MG63 (cell line): Measurements from ENCODE around the gene BAHCC1. TPM values are rescaled to one million over a fixed set of nuclear protein-coding genes. Genes with fewer than 3 reads are reported as not detected.
"Not testable (repeated sequence)": the region's sequence is repeated elsewhere in the genome, so short reads cannot be mapped to it uniquely, and the experiment has no call there.

Experiments
- DNase-seq: peaks from one replicate; pipeline ENCODE4 v3.0.0-alpha.2; 2020
- H3K27me3 ChIP-seq: fragments of 250-450 bp; sonication (Bioruptor Pico); 2 replicates; pipeline ENCODE4 v1.5.1; 2020; ENCODE audit warnings: mild to moderate bottlenecking, moderate library complexity
- H3K36me3 ChIP-seq: fragments of 250-450 bp; sonication (Bioruptor Pico); 2 replicates; pipeline ENCODE4 v1.5.1; 2020; ENCODE audit warnings: mild to moderate bottlenecking, moderate library complexity
- H3K4me3 ChIP-seq: fragments of 250-450 bp; sonication (Bioruptor Pico); 2 replicates; pipeline ENCODE4 v1.5.1; 2020; ENCODE audit warnings: mild to moderate bottlenecking, moderate library complexity
- H3K9me3 ChIP-seq: fragments of 250-450 bp; sonication (Bioruptor Pico); 2 replicates; pipeline ENCODE4 v1.5.1; 2020; ENCODE audit warnings: mild to moderate bottlenecking, moderate library complexity
- total RNA-seq: library from RNA; depleted of rRNA; stranded (reverse); fragments of >200 nt; shearing (Covaris generic); gene quantifications from 2 replicates; pipeline ENCODE4 v1.2.3, GENCODE V29; 2014; ENCODE audit warnings: low replicate concordance

The BAHCC1 gene
- total RNA-seq, 1 experiment from 2014 or later = 10.4 TPM

DNA sequence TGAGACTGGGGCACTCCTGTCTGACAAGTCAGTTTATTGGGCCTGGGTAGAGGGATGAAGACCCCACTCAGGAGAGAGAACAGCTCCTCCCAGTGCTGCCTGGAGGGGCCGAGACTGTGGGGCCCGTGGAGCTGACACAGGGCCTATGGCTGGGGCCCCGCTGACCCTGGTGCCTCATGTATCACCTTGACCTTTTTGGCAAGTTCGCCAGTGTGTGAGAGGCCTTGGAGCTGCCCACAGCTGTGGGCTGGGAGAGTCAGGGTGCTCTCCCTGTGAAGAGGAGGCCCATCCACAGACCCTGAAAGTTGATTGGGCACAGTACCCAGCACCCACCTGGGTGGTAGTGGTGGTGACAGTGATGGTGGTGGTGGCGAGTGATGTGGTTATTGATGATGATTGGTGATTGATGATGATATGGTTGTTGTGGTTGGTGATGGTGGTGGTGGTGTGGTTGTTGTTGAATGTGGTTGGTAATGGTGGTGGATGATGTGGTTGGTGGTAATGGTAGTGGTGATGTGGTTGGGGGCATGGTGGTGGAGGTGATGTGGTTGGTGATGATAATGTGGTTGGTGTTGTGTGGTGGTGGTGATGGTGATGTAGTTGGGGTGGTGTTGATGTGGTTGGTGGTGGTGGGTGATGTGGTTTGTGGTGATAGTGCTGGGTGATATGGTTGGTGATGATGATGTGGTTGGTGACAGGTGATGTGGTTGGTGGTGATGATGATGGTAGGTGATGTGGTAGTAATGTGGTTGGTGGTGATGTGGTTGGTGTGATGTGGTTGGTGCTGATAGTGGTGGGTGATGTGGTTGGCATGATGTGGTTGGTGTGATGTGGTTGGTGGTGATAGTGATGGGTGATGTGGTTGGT, 29.1 kb downstream of the BAHCC1 start:
- no peak overlapping the region for H3K4me3 ChIP-seq
- peaks cover 9% of the 10 kb centered on the region for H3K36me3 ChIP-seq
- no peak for DNase-seq
- H3K9me3 ChIP-seq = no peaks in the 10 kb centered on the region
- no peaks in the 10 kb centered on the region for H3K27me3 ChIP-seq

- not testable (repeated sequence) for H3K27me3 ChIP-seq, H3K9me3 ChIP-seq, H3K36me3 ChIP-seq, H3K4me3 ChIP-seq, DNase-seq
These were observed 29.8 kb downstream of the BAHCC1 start for GRCh38 chr17:81425041-81425440.

GRCh38 chr17:81425716-81426392, 30.6 kb downstream of the BAHCC1 start:
- H3K36me3 ChIP-seq, DNase-seq, H3K27me3 ChIP-seq, H3K9me3 ChIP-seq, H3K4me3 ChIP-seq: not testable (repeated sequence)

- H3K4me3 ChIP-seq = no peak overlapping the region
- H3K9me3 ChIP-seq = no peaks in the 10 kb centered on the region
- no peak for DNase-seq
- H3K36me3 ChIP-seq = peaks cover 9% of the 10 kb centered on the region
- no peaks in the 10 kb centered on the region for H3K27me3 ChIP-seq
These were observed 31.3 kb downstream of the BAHCC1 start for GRCh38 chr17:81426393-81427172.

- DNase-seq = peak; percentile 92
- H3K4me3 ChIP-seq = no peak overlapping the region
- H3K36me3 ChIP-seq = peaks cover 9% of the 10 kb centered on the region
- no peaks in the 10 kb centered on the region for H3K9me3 ChIP-seq
- no peaks in the 10 kb centered on the region for H3K27me3 ChIP-seq
These were observed 32.2 kb downstream of the BAHCC1 start for GRCh38 chr17:81427173-81428120.

GRCh38 chr17:81428121-81428515, 32.9 kb downstream of the BAHCC1 start:
- peak; percentile 81 for DNase-seq
- peaks cover 9% of the 10 kb centered on the region for H3K36me3 ChIP-seq
- no peak overlapping the region for H3K4me3 ChIP-seq

GRCh38 chr17:81428516-81428915, 33.3 kb downstream of the BAHCC1 start:
- Histone ChIP-seq H3K9me3 (no peaks in the 10 kb centered on the region), H3K4me3 (no peak overlapping the region), H3K36me3 (peaks cover 9% of the 10 kb centered on the region), H3K27me3 (no peaks in the 10 kb centered on the region)
- no peak for DNase-seq

More at GRCh38 chr17:81428121-81428515, 32.9 kb downstream of the BAHCC1 start:
- H3K9me3 ChIP-seq = no peaks in the 10 kb centered on the region
- no peaks in the 10 kb centered on the region for H3K27me3 ChIP-seq

- peak; percentile 88 for DNase-seq
- H3K4me3 ChIP-seq = no peak overlapping the region
- H3K27me3 ChIP-seq = no peaks in the 10 kb centered on the region
- H3K36me3 ChIP-seq = peaks cover 9% of the 10 kb centered on the region
- no peaks in the 10 kb centered on the region for H3K9me3 ChIP-seq
These were observed 33.9 kb downstream of the BAHCC1 start for GRCh38 chr17:81428948-81429774.

DNA sequence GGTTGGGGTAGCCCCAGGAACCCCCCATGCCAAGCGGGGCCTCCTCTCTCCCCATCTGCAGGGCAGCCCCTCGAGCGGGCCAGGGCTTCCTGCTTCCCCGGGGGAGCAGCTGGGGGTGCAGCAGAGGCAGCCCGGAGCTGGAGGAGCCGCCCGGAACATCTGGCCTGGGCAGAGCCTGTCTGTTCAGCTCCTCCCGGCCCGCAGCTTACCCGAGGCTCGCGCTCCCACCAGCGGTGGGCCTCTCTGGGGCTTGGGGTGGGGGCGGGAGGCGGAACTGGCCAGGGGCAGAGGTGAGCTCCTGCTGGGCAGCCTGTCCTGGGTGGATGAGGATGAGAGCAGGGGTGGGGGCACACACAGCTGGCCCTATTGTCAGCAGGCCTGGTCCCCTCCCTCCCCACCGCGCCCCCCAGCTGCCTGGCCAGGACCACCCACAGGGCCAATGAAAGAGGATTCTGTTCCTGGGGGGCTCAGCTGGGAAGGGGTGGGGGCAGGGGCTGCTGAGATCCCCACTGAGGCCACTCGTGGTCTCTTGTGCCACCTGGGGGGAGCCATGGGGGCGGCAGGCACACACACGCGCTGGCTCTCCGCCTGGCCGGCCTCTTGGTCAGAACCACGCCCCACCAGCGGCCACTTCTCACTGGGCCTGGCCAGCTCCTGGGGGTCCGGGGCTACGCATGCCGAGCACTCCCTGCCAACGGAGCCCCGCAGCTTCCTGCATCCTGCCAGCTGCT, 34.7 kb downstream of the BAHCC1 start:
- DNase-seq = peak; percentile 66
- H3K9me3 ChIP-seq = no peaks in the 10 kb centered on the region
- H3K36me3 ChIP-seq = peaks cover 9% of the 10 kb centered on the region
- H3K4me3 ChIP-seq = no peak overlapping the region
- no peaks in the 10 kb centered on the region for H3K27me3 ChIP-seq

GRCh38 chr17:81431545-81432482, 36.6 kb downstream of the BAHCC1 start:
- H3K4me3 ChIP-seq = no peak overlapping the region
- no peaks in the 10 kb centered on the region for H3K9me3 ChIP-seq
- no peak for DNase-seq
- no peaks in the 10 kb centered on the region for H3K27me3 ChIP-seq
- peaks cover 10% of the 10 kb centered on the region for H3K36me3 ChIP-seq

DNA sequence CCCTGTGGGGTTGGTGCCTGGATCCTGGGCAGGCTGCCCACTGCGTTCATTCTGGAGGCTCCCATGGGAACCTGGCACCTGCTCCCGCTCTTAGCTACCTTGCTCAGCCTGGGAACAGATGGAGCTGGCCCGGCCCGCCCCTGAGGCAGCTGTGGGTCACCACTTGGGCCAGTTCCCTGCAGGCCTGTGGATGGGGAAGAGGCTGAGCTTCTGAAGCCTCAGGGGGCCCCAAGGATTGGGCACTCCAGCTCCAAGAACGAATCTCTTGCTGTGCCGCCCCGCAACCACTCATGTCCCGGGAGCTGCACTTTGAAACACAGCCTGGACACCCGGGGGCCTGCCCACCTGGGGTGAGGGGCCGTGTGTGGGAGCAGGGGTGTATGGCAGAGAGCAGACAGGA, 37.7 kb downstream of the BAHCC1 start:
- H3K4me3 ChIP-seq = no peak overlapping the region
- H3K36me3 ChIP-seq = peaks cover 9% of the 10 kb centered on the region
- no peaks in the 10 kb centered on the region for H3K27me3 ChIP-seq
- H3K9me3 ChIP-seq = no peaks in the 10 kb centered on the region
- peak; percentile 64 for DNase-seq

DNA sequence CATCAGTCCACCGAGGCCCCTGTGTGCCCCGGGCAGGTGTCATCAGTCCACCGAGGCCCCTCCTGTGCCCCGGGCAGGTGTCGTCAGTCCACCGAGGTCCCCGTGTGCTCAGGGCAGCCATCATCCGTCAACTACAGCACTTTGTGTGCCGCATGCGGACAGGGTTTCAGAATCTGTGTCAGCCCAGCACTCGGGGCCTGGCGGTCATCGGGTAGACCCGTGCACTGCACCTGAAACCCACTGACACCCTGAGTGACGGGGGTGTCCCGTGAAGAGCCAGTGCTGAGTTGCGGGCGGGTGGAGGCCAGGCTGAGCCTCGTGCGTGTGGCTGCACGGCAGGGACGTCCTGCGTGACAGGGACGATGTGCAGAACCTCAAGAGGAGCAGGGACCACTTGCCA, 38.4 kb downstream of the BAHCC1 start:
- Histone ChIP-seq H3K4me3 (no peak overlapping the region), H3K27me3 (no peaks in the 10 kb centered on the region), H3K9me3 (no peaks in the 10 kb centered on the region), H3K36me3 (peaks cover 5% of the 10 kb centered on the region)
- DNase-seq = no peak

DNA sequence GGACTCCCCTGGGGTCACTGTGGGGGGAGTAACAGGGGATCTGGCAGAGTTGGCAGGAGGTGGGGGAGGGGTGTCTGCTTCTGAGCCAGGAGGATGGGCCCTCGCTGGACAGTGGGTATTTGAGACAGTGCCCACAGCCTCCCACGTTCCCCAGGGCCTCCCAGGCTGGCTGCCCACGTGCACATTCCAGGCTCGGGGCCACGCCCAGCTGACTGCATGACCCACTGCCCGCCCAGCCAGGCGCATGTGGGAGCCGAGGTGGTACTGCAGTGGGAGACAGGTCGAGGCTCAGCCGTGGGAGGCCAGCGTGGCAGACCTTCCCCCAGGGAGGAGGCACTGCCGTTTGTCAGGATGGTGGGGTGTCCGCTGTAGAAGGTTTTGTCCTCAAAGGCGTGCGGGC, 38.8 kb downstream of the BAHCC1 start:
- H3K27me3 ChIP-seq = no peaks in the 10 kb centered on the region
- H3K9me3 ChIP-seq = no peaks in the 10 kb centered on the region
- 0 out of 2 replicates have a peak, but pooled peaks cover 2% of the 10 kb centered on the region for H3K36me3 ChIP-seq
- peak; percentile 50 for DNase-seq
- no peak overlapping the region for H3K4me3 ChIP-seq
